Lower leg skin (tissue), 4 donors: ENCODE measurements around the gene CABCOCO1. TPM values are rescaled to one million over a fixed set of nuclear protein-coding genes. Genes with fewer than 3 reads are reported as not detected.

Experiments used
- DNase-seq, 2 donors: peaks; one replicate each; pipeline ENCODE4 v3.0.0-alpha.2; 2019; ENCODE audit warnings: low spot score in 2 of 2
- H3K4me3 ChIP-seq: fragments of 200-600 bp; sonication (generic); 2 replicates; pipeline ENCODE4 v1.5.1; 2017; ENCODE audit warnings: mild to moderate bottlenecking, low read depth; ENCODE audit not compliant: poor library complexity, severe bottlenecking
- POLR2A ChIP-seq, 2 donors: fragments of 450-650 bp; IDR thresholded peaks; one replicate each; pipeline ENCODE4 v1.6.1; 2016 to 2017; ENCODE audit warnings: antibody characterized with exemption in 2 of 2, mild to moderate bottlenecking in 1 of 2, moderate library complexity in 1 of 2
- WGBS, 2 donors: methylation state at CpG; one replicate each; pipeline ENCODE4 v1.1.5; 2018; 5-methylcytosine and 5-hydroxymethylcytosine counted together
- intact Hi-C: fragments of 100-400 bp; cut with DNase I; formaldehyde crosslinking; loops from one replicate; pipeline ENCODE4 v1.15.0; 2023; ENCODE audit warnings: low total_unique reads
- total RNA-seq, 4 donors: library from RNA; depleted of rRNA; stranded (reverse); fragments of >200 nt; gene quantifications; one replicate each; pipeline ENCODE4 v1.1.0, GENCODE V29; 2016
- TF ChIP-seq, protein P1 (sequence below), 3 donors: fragments of 450-650 bp; IDR thresholded peaks; one replicate each; pipeline ENCODE4 v1.5.1; 2016; ENCODE audit warnings: antibody characterized with exemption in 3 of 3, mild to moderate bottlenecking in 3 of 3, moderate library complexity in 2 of 3

The CABCOCO1 gene
- total RNA-seq, 4 donors from 2014 or later = 0.46 TPM; not detected in 3

GRCh38 chr10:61804414-61804813, 141.7 kb downstream of the CABCOCO1 start:
- no peak for DNase-seq
- no peak for TF ChIP-seq POLR2A (IDR thresholded peaks at IDR 0.05)
- TF ChIP-seq, protein P1, sequence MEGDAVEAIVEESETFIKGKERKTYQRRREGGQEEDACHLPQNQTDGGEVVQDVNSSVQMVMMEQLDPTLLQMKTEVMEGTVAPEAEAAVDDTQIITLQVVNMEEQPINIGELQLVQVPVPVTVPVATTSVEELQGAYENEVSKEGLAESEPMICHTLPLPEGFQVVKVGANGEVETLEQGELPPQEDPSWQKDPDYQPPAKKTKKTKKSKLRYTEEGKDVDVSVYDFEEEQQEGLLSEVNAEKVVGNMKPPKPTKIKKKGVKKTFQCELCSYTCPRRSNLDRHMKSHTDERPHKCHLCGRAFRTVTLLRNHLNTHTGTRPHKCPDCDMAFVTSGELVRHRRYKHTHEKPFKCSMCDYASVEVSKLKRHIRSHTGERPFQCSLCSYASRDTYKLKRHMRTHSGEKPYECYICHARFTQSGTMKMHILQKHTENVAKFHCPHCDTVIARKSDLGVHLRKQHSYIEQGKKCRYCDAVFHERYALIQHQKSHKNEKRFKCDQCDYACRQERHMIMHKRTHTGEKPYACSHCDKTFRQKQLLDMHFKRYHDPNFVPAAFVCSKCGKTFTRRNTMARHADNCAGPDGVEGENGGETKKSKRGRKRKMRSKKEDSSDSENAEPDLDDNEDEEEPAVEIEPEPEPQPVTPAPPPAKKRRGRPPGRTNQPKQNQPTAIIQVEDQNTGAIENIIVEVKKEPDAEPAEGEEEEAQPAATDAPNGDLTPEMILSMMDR (IDR thresholded peaks at IDR 0.05) = no peak
- H3K4me3 ChIP-seq = no peak overlapping the region
- 46 to 47% methylated on average over 1 of the region's 1 CpG for WGBS, 2 donors
- intact Hi-C loops = no loop called here

DNA sequence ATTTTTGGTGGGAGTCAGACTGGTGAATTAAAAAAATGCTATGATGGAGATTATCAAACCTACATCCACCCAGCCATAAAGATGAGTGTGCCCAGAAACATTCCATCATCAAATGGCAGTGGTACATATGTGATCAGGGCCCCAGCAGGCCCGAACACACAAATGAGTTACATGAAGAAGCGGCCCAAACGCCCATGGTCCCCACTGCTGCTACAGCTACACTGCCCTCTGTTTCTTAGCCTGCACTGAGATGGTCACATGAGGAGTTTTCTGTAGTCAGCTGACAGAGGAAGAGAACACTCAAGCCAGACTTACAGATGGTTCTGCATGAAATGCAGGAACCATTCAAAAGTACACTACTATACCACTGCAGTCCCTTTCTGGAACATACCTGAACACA, 142.4 kb downstream of the CABCOCO1 start:
- TF ChIP-seq, protein P1 (IDR thresholded peaks at IDR 0.05) = no peak
- TF ChIP-seq POLR2A (IDR thresholded peaks at IDR 0.05) = no peak
- WGBS, 2 donors = 95 to 99% methylated on average over 3 of the region's 3 CpGs

GRCh38 chr10:61810263-61810662, 147.5 kb downstream of the CABCOCO1 start:
- intact Hi-C loops = no loop called here
- 91 to 95% methylated on average over 2 of the region's 2 CpGs for WGBS, 2 donors
- no peak for DNase-seq
- TF ChIP-seq, protein P1 (IDR thresholded peaks at IDR 0.05) = no peak
- no peak overlapping the region for H3K4me3 ChIP-seq

More for the DNA sequence above, 142.4 kb downstream of the CABCOCO1 start:
- no peak overlapping the region for H3K4me3 ChIP-seq
- no peak for DNase-seq
- intact Hi-C loops = no loop called here

DNA sequence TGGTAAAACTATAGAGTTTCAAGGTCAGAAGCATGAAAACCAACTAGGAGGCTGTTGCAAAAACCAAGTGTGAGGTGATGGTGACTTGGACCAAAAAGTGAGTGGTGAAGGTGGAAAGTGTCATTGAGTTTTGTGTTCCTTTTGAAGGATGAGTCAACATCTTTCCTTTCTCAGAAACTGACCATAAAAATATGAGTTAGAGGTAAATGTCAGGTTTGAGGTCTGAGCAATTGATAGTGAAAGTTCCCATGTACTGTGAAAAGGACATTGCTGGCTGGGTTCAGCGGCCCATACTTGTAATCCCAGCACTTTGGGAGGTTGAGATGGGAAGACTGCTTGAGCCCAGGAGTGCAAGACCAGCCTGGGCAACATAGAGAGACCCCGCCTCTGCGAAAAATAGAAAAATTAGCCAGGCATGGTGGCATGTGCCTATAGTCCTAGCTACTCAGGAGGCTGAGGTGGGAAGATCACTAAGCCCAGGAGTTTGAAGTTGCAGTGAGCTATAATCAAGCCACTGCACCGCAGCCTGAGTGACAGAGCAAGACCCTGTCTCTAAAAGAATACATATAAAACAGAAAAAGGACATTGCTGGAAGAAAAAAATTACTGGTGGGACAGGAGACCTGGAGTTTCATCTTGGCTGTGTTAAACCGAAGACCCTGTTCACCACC, 149.5 kb downstream of the CABCOCO1 start:
- no peak for DNase-seq
- TF ChIP-seq, protein P1 (IDR thresholded peaks at IDR 0.05) = no peak
- TF ChIP-seq POLR2A (IDR thresholded peaks at IDR 0.05) = no peak
- intact Hi-C loops = no loop called here
- WGBS, 2 donors = 97 to 99% methylated on average over 5 of the region's 5 CpGs
- no peak overlapping the region for H3K4me3 ChIP-seq

DNA sequence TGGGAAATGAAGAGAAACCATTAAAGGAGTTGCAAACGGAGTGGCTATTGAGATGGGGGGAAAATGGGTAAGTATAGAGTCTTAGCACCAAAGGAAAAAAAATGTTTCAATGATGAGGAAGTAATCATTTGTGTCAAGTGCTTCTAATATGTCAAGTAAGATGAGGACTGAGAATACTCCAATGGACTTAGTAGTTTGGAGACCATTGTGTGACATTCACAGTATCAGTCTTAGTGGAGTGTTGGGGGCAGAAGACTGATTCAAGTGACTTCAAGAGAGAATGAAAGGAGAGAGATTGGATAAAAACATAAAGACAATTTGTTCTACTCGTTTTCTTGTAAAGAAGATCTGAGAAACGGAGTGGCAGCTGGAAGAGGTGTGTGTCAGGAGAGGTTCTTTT, 150.2 kb downstream of the CABCOCO1 start:
- no peak for TF ChIP-seq POLR2A (IDR thresholded peaks at IDR 0.05)
- TF ChIP-seq, protein P1 (IDR thresholded peaks at IDR 0.05) = no peak
- H3K4me3 ChIP-seq = no peak overlapping the region
- 88 to 93% methylated on average over 3 of the region's 3 CpGs for WGBS, 2 donors
- no peak for DNase-seq
- intact Hi-C loops = no loop called here

DNA sequence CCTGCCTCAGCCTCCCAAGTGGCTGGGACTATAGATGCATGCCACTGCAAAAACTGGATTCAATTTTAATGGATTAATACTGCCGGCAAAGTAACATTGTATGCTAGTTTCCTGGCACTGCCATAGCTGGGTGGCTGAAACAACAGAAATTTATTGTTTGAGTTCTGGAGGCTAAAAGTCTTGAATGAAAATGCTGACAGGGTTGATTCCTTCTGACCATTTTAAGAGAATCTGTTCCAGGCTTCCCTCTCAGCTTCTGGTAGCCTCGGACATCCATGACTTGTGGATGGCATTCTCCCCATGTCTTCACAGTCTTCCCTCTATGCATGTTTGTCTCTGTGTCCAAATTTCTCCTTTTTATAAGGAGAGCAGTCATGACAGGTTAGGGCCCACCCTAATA, 151.4 kb downstream of the CABCOCO1 start:
- DNase-seq = no peak
- TF ChIP-seq POLR2A (IDR thresholded peaks at IDR 0.05) = no peak
- TF ChIP-seq, protein P1 (IDR thresholded peaks at IDR 0.05) = no peak
- no peak overlapping the region for H3K4me3 ChIP-seq
- intact Hi-C loops = no loop called here
- 73 to 82% methylated on average over 2 of the region's 2 CpGs for WGBS, 2 donors
